DOHH2 (cell line): Measurements from ENCODE around the gene PXK.

Experiments used
- EZH2phosphoT487 ChIP-seq: fragments of 200-600 bp; sonication (generic); IDR thresholded peaks from 2 replicates; pipeline ENCODE4 v1.6.1; 2017; ENCODE audit warnings: borderline replicate concordance, mild to moderate bottlenecking, antibody characterized with exemption, low read length, moderate library complexity, mixed read lengths
- TF ChIP-seq, protein P1 (sequence below): fragments of 200-600 bp; sonication (generic); IDR thresholded peaks from one replicate; pipeline ENCODE4 v1.5.1; 2014; ENCODE audit warnings: antibody characterized with exemption, mild to moderate bottlenecking, low read depth, low read length; ENCODE audit not compliant: poor library complexity, severe bottlenecking

- TF ChIP-seq EZH2phosphoT487, result no peak
- TF ChIP-seq, protein P1, sequence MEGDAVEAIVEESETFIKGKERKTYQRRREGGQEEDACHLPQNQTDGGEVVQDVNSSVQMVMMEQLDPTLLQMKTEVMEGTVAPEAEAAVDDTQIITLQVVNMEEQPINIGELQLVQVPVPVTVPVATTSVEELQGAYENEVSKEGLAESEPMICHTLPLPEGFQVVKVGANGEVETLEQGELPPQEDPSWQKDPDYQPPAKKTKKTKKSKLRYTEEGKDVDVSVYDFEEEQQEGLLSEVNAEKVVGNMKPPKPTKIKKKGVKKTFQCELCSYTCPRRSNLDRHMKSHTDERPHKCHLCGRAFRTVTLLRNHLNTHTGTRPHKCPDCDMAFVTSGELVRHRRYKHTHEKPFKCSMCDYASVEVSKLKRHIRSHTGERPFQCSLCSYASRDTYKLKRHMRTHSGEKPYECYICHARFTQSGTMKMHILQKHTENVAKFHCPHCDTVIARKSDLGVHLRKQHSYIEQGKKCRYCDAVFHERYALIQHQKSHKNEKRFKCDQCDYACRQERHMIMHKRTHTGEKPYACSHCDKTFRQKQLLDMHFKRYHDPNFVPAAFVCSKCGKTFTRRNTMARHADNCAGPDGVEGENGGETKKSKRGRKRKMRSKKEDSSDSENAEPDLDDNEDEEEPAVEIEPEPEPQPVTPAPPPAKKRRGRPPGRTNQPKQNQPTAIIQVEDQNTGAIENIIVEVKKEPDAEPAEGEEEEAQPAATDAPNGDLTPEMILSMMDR, result no peak
Measured at GRCh38 chr3:58358808-58359207, 26.1 kb downstream of the PXK start.
